NB4 (cell line): ENCODE measurements around the gene FTO.

Experiments
- CTCF ChIP-seq: IDR thresholded peaks from one replicate; pipeline ENCODE4 v1.5.1; 2012; ENCODE audit warnings: low read depth, low read length
- POLR2A ChIP-seq: IDR thresholded peaks from 2 replicates; pipeline ENCODE4 v1.6.1; 2011; ENCODE audit warnings: mild to moderate bottlenecking; ENCODE audit not compliant: insufficient read length; ENCODE audit errors: extremely low read depth

- TF ChIP-seq CTCF, result no peak
- TF ChIP-seq POLR2A, result no peak
Observed at GRCh38 chr16:54191163-54191562, 487.2 kb downstream of the FTO start.
